Measurements from ENCODE around the gene ATP6V1F. TPM values are rescaled to one million over a fixed set of nuclear protein-coding genes. Genes with fewer than 3 reads are reported as not detected.
A peak's percentile ranks its signal among the peaks of the same experiment; 100 is the strongest.

ATP6V1F gene
- total and polyA plus RNA-seq, 8 donors, result 2.0 to 282 (median 67.7) TPM

DNA sequence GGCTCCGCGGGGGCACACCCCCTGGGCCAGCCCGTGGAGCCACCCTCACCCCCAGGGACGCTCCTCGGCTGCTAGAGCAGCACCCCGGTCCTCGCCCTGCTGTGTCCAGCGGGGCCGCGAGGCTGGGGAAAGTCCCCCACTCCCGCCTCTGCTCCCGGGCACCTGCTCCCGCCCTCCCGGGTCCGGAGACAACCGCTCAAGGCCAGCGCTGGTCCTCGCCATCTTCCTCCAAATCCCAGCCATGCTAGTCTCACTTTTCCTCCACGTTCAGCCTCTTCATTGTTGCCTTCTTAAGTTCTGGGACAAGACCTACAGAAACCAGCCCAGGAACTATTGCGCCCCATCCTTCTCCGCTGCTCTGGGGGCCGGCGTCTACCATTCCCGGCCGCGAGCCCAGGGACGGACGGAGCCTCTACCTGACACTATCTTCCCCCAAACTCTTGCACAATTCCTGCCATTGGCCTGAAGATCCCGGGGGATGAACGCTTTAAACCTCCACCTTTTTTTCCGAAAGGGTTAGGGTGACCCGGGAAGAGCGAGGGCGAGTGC lies 52.7 kb downstream of the ATP6V1F start:
- Histone ChIP-seq H3K4me1 (peaks cover 16 to 32% (median 22%) of the 10 kb centered on the region in 4 donors), H3K27ac (no peak overlapping the region), H3K36me3 (no peaks in the 10 kb centered on the region), H3K9me3 (no peaks in the 10 kb centered on the region), H3K27me3 (peaks cover 10 to 85% (median 40%) of the 10 kb centered on the region in 3 donors), H3K4me3 (peak overlapping the region; percentile 20 to 44 (median 28))
- WGBS, 5 donors, result 4 to 9% (median 6%) methylated on average over 24 to 34 of the region's 34 CpGs
- intact Hi-C loops (cut with DNase I; ENCODE audit: low total_unique reads), result no loop called here
- DNase-seq, result peak in 1 of 2 donors; percentile 16
- TF ChIP-seq POLR2A (IDR thresholded peaks at IDR 0.05), result no peak
- TF ChIP-seq POLR2AphosphoS5 (IDR thresholded peaks at IDR 0.05), result no peak
- TF ChIP-seq, protein P1, sequence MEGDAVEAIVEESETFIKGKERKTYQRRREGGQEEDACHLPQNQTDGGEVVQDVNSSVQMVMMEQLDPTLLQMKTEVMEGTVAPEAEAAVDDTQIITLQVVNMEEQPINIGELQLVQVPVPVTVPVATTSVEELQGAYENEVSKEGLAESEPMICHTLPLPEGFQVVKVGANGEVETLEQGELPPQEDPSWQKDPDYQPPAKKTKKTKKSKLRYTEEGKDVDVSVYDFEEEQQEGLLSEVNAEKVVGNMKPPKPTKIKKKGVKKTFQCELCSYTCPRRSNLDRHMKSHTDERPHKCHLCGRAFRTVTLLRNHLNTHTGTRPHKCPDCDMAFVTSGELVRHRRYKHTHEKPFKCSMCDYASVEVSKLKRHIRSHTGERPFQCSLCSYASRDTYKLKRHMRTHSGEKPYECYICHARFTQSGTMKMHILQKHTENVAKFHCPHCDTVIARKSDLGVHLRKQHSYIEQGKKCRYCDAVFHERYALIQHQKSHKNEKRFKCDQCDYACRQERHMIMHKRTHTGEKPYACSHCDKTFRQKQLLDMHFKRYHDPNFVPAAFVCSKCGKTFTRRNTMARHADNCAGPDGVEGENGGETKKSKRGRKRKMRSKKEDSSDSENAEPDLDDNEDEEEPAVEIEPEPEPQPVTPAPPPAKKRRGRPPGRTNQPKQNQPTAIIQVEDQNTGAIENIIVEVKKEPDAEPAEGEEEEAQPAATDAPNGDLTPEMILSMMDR (IDR thresholded peaks at IDR 0.05), result no peak
- TF ChIP-seq EP300 (IDR thresholded peaks at IDR 0.05), result no peak

Other genes starting within 250 kb of the ATP6V1F start
- 1 to 10 TPM in 3 of 5 donors, under 1 TPM in 1, not detected in 1; 0.72 to 1.8 (median 1.1) TPM for gene GARIN1A, start 190.6 kb upstream of the ATP6V1F start, total RNA-seq
- 1 to 10 TPM in 1 of 3 donors, under 1 TPM in 2; 0.50 to 1.4 (median 0.61) TPM for gene GARIN1A, start 190.6 kb upstream of the ATP6V1F start, polyA plus RNA-seq
- 100 to 1,000 TPM in 1 of 5 donors, 10 to 100 TPM in 4; 10.1 to 270 (median 54.5) TPM for gene CALU, start 123.5 kb upstream of the ATP6V1F start, total RNA-seq
- gene CALU, start 123.5 kb upstream of the ATP6V1F start, polyA plus RNA-seq, result 10 to 100 TPM; 15.7 to 42.3 (median 23.9) TPM
- gene OPN1SW, start 87.1 kb upstream of the ATP6V1F start, total RNA-seq, result not detected
- not detected for gene OPN1SW, start 87.1 kb upstream of the ATP6V1F start, polyA plus RNA-seq
- gene CCDC136, start 70.9 kb upstream of the ATP6V1F start, total RNA-seq, result 10 to 100 TPM in 2 of 5 donors, 1 to 10 TPM in 3; 4.6 to 36.8 (median 9.2) TPM
- gene CCDC136, start 70.9 kb upstream of the ATP6V1F start, polyA plus RNA-seq, result 1 to 10 TPM; 2.3 to 3.1 (median 2.7) TPM
- 100 to 1,000 TPM in 3 of 5 donors, 10 to 100 TPM in 2; 30.9 to 184 (median 105) TPM for gene FLNC, start 32.5 kb upstream of the ATP6V1F start, total RNA-seq
- 10 to 100 TPM in 1 of 3 donors, 1 to 10 TPM in 2; 1.9 to 13.6 (median 5.3) TPM for gene FLNC, start 32.5 kb upstream of the ATP6V1F start, polyA plus RNA-seq
- 1 to 10 TPM in 1 of 5 donors, under 1 TPM in 1, not detected in 3; 0.73 to 2.3 TPM for gene KCP, start 47.9 kb downstream of the ATP6V1F start, total RNA-seq
- gene KCP, start 47.9 kb downstream of the ATP6V1F start, polyA plus RNA-seq, result 1 to 10 TPM in 1 of 3 donors, not detected in 2; 1.6 TPM
- gene IRF5, start 75.1 kb downstream of the ATP6V1F start, total RNA-seq, result 10 to 100 TPM in 1 of 5 donors, 1 to 10 TPM in 4; 2.2 to 13.8 (median 5.8) TPM
- 1 to 10 TPM; 3.2 to 7.3 (median 3.4) TPM for gene IRF5, start 75.1 kb downstream of the ATP6V1F start, polyA plus RNA-seq
- 10 to 100 TPM; 10.7 to 63.8 (median 25.2) TPM for gene TNPO3, start 192.3 kb downstream of the ATP6V1F start, total RNA-seq
- gene TNPO3, start 192.3 kb downstream of the ATP6V1F start, polyA plus RNA-seq, result 10 to 100 TPM; 11.7 to 18.8 (median 13.3) TPM

Measured in stomach (tissue), 9 donors.